ENCODE measurements around the gene PRKCZ. TPM values are rescaled to one million over a fixed set of nuclear protein-coding genes. Genes with fewer than 3 reads are reported as not detected.

Gene PRKCZ
- total and polyA plus RNA-seq, 9 of the 15 experiments (the other 6 are each of a cell fraction or from before 2014, with no cell fraction given), result 0.07 to 3.1 (median 1.3) TPM

DNA sequence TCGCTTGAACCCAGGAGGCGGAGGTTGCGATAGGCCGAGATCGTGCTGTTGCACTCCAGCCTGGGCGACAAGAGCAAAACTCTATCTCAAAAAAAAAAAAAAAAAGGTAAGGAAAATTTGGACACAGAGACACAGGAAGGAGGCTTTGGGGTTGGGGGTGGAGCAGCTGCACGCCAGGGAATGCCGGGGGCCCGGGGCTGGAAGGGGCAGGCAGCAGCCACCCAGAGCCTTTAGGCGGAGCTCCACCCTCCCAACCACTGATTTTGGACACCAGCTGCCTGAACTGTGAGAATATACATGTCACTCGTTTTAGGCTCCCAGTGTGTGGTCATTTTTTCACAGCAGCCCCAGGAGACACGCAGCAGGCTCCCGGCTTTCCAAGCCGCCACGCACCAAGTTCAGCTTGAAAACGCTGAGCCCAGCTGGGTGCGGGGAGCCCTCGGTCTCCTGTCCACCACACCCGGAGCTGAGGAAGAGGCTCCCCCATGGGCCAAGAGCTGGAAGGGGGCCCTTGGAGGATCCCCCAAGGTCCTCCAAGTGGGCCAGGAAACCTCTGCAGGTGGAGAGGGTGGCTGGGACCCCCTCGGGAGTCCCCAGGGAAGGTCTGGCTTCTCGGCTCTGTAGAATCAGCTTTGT, 150.2 kb downstream of the PRKCZ start:
- TF ChIP-seq, protein P1, sequence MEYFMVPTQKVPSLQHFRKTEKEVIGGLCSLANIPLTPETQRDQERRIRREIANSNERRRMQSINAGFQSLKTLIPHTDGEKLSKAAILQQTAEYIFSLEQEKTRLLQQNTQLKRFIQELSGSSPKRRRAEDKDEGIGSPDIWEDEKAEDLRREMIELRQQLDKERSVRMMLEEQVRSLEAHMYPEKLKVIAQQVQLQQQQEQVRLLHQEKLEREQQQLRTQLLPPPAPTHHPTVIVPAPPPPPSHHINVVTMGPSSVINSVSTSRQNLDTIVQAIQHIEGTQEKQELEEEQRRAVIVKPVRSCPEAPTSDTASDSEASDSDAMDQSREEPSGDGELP (CRISPR knock-in tag; IDR thresholded peaks at IDR 0.05; ENCODE audit: borderline replicate concordance), result peak; percentile 6; the same call in 1 of the 2 replicates
- TF ChIP-seq TBP (optimal IDR thresholded peaks at IDR 0.05; ENCODE audit: low read depth, low read length), result peak; percentile 26
- no peak for TF ChIP-seq BMI1 (IDR thresholded peaks at IDR 0.05; ENCODE audit: low read length)
- TF ChIP-seq ELF4 (CRISPR knock-in tag; IDR thresholded peaks at IDR 0.05), result no peak
- TF ChIP-seq, protein P2, sequence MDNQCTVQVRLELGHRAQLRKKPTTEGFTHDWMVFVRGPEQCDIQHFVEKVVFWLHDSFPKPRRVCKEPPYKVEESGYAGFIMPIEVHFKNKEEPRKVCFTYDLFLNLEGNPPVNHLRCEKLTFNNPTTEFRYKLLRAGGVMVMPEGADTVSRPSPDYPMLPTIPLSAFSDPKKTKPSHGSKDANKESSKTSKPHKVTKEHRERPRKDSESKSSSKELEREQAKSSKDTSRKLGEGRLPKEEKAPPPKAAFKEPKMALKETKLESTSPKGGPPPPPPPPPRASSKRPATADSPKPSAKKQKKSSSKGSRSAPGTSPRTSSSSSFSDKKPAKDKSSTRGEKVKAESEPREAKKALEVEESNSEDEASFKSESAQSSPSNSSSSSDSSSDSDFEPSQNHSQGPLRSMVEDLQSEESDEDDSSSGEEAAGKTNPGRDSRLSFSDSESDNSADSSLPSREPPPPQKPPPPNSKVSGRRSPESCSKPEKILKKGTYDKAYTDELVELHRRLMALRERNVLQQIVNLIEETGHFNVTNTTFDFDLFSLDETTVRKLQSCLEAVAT (IDR thresholded peaks at IDR 0.05), result peak in 1 of 2 experiments; percentile 63; a peak in 1 of 4 replicates
- no peak for TF ChIP-seq HOXB6 (CRISPR knock-in tag; IDR thresholded peaks at IDR 0.05; ENCODE audit: borderline replicate concordance)
- peak; percentile 30; the same call in 1 of the 2 replicates for TF ChIP-seq ZBTB7A (IDR thresholded peaks at IDR 0.05; ENCODE audit: borderline replicate concordance, control insufficient read depth, low read depth, low read length)
- peak; percentile 19 for TF ChIP-seq RBBP5 (IDR thresholded peaks at IDR 0.05; ENCODE audit: borderline replicate concordance, insufficient read depth, low read length, poor library complexity, severe bottlenecking)
- 55% methylated on average over 21 of the region's 21 CpGs for WGBS (ENCODE audit: insufficient coverage, low coverage, missing lambda C conversion rate)
- Histone ChIP-seq H3K4me3 (peak overlapping the region; percentile 50; the same call in 1 of the 2 replicates), H3K9me3 (replicated peaks; ENCODE audit: control insufficient read depth, insufficient read depth, low read depth, low read length) (no peaks in the 10 kb centered on the region), H3K9ac (ENCODE audit: insufficient read depth in 1 of 2, low read depth in 2 of 2, low read length in 2 of 2) (peak overlapping the region; percentile 11 to 74; a peak in 3 of 4 replicates), H3K4me2 (ENCODE audit: insufficient read depth, low read length) (peak overlapping the region; percentile 54), H3K79me2 (ENCODE audit: control insufficient read depth, insufficient read depth, low read length) (peaks cover 26% of the 10 kb centered on the region; the same call in 2 of the 3 replicates), H3K27me3 (ENCODE audit: control insufficient read depth in 2 of 2, insufficient read depth in 2 of 2, low read length in 2 of 2) (no peaks in the 10 kb centered on the region), H2AFZ (ENCODE audit: low read depth, low read length) (no peak overlapping the region), H3K4me1 (replicated peaks in 1 of 2; ENCODE audit: control insufficient read depth in 2 of 2, insufficient read depth in 2 of 2, low read length in 2 of 2) (peaks cover 37 to 76% of the 10 kb centered on the region in 2 experiments), H3K36me3 (ENCODE audit: control insufficient read depth, insufficient read depth, low read length) (no peaks in the 10 kb centered on the region), H4K20me1 (replicated peaks; ENCODE audit: control insufficient read depth, insufficient read depth, low read length) (no peaks in the 10 kb centered on the region), H3K9me1 (ENCODE audit: control insufficient read depth, insufficient read depth, low read length) (no peaks in the 10 kb centered on the region), H3K27ac (ENCODE audit: extremely low read depth, low read depth, low read length) (no peak overlapping the region)
- peak in 1 of 4 experiments; percentile 19 for DNase-seq (ENCODE audit: extremely low read depth in 1 of 4, low spot score in 3 of 4)
- ChIA-PET CTCF (ENCODE audit: low intra/inter-chr PET ratio) (no interaction called here), POLR2A (interaction anchor here (0.9 to 1.6 kb wide), 5 partner anchors 12 to 191 kb away, joined by 3 to 6 read pairs (median 4); partner anchors contain the start of genes MORN1 and RER1)
- intact Hi-C loops (cut with micrococcal nuclease) (no loop called here), in situ Hi-C loops (cut with MboI) (no loop called here)
- BruUV-seq (replicated peaks), result no TSS peak
- FAIRE-seq, result no peak
- ATAC-seq, result no peak
